Measurements from ENCODE around the gene PBX3.

GRCh38 chr9:125856331-125856730, 109.2 kb downstream of the PBX3 start:
- TF ChIP-seq CTCF (IDR thresholded peaks at IDR 0.05; ENCODE audit: insufficient read depth, low read length, poor library complexity, severe bottlenecking) (no peak), EZH2phosphoT487 (conservative IDR thresholded peaks at IDR 0.05; ENCODE audit: low read length) (no peak)
